Thymus (tissue), 11 donors: ENCODE results near the gene PLP2. TPM values are rescaled to one million over a fixed set of nuclear protein-coding genes. Genes with fewer than 3 reads are reported as not detected.

Experiments
- DNase-seq, 9 donors: peaks; one replicate each; pipeline ENCODE4 v3.0.0-alpha.2; 2013; ENCODE audit warnings: low spot score in 9 of 9, low read depth in 6 of 9, missing footprints in 1 of 9
- H3K27ac ChIP-seq, 2 donors: one replicate each; pipeline ENCODE4 v1.5.1; 2013; ENCODE audit warnings: control low read depth in 1 of 2, low read depth in 1 of 2, low read length in 1 of 2, mild to moderate bottlenecking in 1 of 2, moderate library complexity in 1 of 2
- H3K27me3 ChIP-seq, 2 donors: one replicate each; pipeline ENCODE4 v1.5.1; 2013; ENCODE audit warnings: low read length in 1 of 2; ENCODE audit not compliant: control insufficient read depth in 2 of 2, insufficient read depth in 1 of 2
- H3K36me3 ChIP-seq, 2 donors: one replicate each; pipeline ENCODE4 v1.5.1; 2013; ENCODE audit warnings: low read length in 1 of 2, mild to moderate bottlenecking in 1 of 2, moderate library complexity in 1 of 2; ENCODE audit not compliant: control insufficient read depth in 2 of 2, insufficient read depth in 2 of 2
- H3K4me1 ChIP-seq, 2 donors: one replicate each; pipeline ENCODE4 v1.5.1; 2013; ENCODE audit warnings: low read length in 2 of 2; ENCODE audit not compliant: control insufficient read depth in 2 of 2, insufficient read depth in 2 of 2
- H3K4me3 ChIP-seq, 2 donors: one replicate each; pipeline ENCODE4 v1.5.1; 2013; ENCODE audit warnings: low read length in 2 of 2, control low read depth in 1 of 2, mild to moderate bottlenecking in 1 of 2
- H3K9me3 ChIP-seq, 2 donors: one replicate each; pipeline ENCODE4 v1.5.1; 2013; ENCODE audit warnings: low read length in 1 of 2, mild to moderate bottlenecking in 1 of 2; ENCODE audit not compliant: control insufficient read depth in 2 of 2, insufficient read depth in 1 of 2
- WGBS: extraction: QIAGEN DNeasy Blood & Tissue Kit; methylation state at CpG from one replicate; pipeline ENCODE4 v1.1.7; 2013; 5-methylcytosine and 5-hydroxymethylcytosine counted together
- polyA plus RNA-seq: library from polyadenylated mRNA; stranded (reverse); fragments of 200-250 nt; gene quantifications from one replicate; pipeline ENCODE4 v1.2.3, GENCODE V29; 2013
- total RNA-seq: library from RNA; stranded (reverse); fragments of 120-200 nt; gene quantifications from one replicate; pipeline ENCODE4 v1.2.4, GENCODE V29; 2013
- donor health status: healthy.

The PLP2 gene
- total and polyA plus RNA-seq, 2 donors, result 36.6 to 130 TPM

DNA sequence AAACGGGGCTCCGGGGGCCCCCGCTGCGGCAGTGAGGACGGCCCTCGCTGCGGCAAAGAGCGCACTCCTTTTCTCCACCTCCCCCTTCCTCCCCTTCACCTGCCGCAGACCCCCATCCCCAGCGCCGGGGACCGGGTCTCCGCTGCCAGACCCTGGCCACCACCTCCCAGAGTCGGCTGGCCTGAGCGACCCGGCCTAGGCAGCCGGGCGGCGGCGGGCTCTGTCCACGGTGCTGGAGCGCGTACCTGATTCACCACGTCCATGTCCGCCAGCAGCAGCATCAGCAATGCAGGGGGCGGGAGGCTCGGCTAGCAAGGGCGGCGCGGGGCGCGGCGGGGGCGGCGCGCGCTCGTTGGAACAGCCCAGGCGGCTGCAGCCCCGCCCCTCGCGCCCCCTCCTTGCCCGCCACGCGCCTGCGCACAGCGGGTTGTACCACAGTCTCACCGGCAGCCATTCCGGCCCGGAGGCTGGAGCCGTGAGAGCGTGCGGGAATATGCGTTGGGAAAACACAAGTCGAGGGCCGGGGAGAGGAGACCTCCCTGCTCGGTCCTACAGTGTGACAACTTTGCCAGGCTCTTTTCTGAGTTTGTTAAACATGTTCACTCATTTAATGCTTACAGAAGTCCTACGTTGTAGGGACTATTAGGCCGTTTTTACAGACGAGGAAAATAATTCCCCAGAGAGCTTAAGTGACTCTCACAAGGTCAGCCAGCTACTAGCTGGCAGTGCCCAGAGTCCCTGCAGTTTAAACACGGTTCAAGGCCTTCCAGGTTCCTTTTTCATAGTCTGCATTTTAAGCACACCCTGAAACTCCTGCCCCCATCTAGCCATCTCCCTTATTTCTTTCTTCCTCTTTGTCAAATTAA is 28.4 kb downstream of the PLP2 start, which contains the start of gene SYP:
Gene SYP, minus strand, starts transcription at position 288 of the 866 bp plus-strand sequence. Its CDS starts 7 bp downstream, at position 281.
- Histone ChIP-seq H3K9me3 (no peaks in the 10 kb centered on the region), H3K4me1 (peaks cover 13 to 25% of the 10 kb centered on the region in 2 donors), H3K4me3 (peak within 1 kb of the TSS; percentile 55 to 57), H3K36me3 (peaks cover 3% of the 10 kb centered on the region in 2 donors), H3K27me3 (peaks cover 0 to 7% of the 10 kb centered on the region in 2 donors), H3K27ac (peak within 1 kb of the TSS; percentile 60 to 63)
- peak in 7 of 9 donors; percentile 60 to 89 (median 72) for DNase-seq
- under 1% methylated on average over 61 of the region's 61 CpGs for WGBS

DNA sequence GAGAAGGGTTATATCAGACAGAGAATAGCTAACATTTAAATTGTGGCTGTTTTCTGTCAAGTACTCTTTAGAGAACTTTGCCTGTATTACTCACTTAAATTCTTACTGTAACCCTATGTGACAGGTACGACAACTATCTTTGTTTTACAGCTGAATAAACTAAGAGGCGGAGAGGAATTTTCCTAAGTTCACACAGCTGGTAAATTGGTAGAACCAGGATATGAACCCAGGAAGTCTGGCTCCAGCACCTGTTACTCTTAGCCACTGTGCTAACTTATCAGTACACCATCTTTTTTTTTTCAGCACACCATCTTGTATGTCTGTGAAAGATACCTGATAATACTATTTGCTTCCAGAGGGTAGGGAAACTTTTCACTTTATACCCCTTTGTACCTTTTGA is 30.3 kb downstream of the PLP2 start:
- peaks cover 13 to 25% of the 10 kb centered on the region in 2 donors for H3K4me1 ChIP-seq
- no peak overlapping the region for H3K4me3 ChIP-seq
- WGBS, result 97% methylated on average over 2 of the region's 2 CpGs
- no peaks in the 10 kb centered on the region for H3K9me3 ChIP-seq
- DNase-seq, result no peak
- H3K27me3 ChIP-seq, result peaks cover 0 to 7% of the 10 kb centered on the region in 2 donors
- peaks cover 3% of the 10 kb centered on the region in 2 donors for H3K36me3 ChIP-seq
- peak overlapping the region in 1 of 2 donors; percentile 19 for H3K27ac ChIP-seq

- DNase-seq, result no peak
- WGBS, result 93% methylated on average over 3 of the region's 3 CpGs
- Histone ChIP-seq H3K27me3 (peaks cover 0 to 7% of the 10 kb centered on the region in 2 donors), H3K27ac (no peak overlapping the region), H3K4me3 (no peak overlapping the region), H3K4me1 (peaks cover 13 to 15% of the 10 kb centered on the region in 2 donors), H3K36me3 (no peaks in the 10 kb centered on the region), H3K9me3 (no peaks in the 10 kb centered on the region)
These were observed 31.8 kb downstream of the PLP2 start for GRCh38 chrX:49203536-49203935.

GRCh38 chrX:49204017-49204416 is 32.3 kb downstream of the PLP2 start:
- DNase-seq, result no peak
- H3K27me3 ChIP-seq, result peaks cover 0 to 4% of the 10 kb centered on the region in 2 donors
- no peaks in the 10 kb centered on the region for H3K36me3 ChIP-seq
- H3K27ac ChIP-seq, result no peak overlapping the region
- H3K4me1 ChIP-seq, result peaks cover 10 to 12% of the 10 kb centered on the region in 2 donors
- H3K9me3 ChIP-seq, result no peaks in the 10 kb centered on the region
- H3K4me3 ChIP-seq, result no peak overlapping the region
- 96% methylated on average over 6 of the region's 6 CpGs for WGBS

DNA sequence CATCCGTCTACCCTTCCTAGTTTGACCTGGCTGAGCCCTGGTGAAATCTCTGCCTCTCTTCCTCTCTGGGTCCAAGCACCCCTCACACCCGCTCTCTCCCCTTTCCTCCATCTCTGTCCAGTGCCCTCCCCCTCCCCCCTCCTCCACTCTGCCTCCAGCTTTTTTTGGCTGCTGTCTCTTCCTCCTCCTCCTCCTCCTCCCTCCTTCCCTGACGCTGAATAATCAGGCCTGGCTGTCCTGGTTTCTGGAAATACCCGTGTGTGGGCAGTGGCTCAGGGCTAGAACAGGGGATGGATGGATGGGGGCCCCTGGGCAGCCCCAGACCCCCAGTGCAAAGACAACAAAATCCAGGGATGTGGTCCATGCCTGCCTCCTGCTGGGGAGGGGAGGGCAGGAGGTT is 33.0 kb downstream of the PLP2 start:
- Histone ChIP-seq H3K36me3 (no peaks in the 10 kb centered on the region), H3K27ac (no peak overlapping the region), H3K27me3 (peaks cover 0 to 4% of the 10 kb centered on the region in 2 donors), H3K4me1 (peaks cover 5 to 15% of the 10 kb centered on the region in 2 donors), H3K4me3 (no peak overlapping the region), H3K9me3 (no peaks in the 10 kb centered on the region)
- 84% methylated on average over 4 of the region's 4 CpGs for WGBS
- DNase-seq, result no peak

- peaks cover 0 to 3% of the 10 kb centered on the region in 2 donors for H3K27me3 ChIP-seq
- WGBS, result 98% methylated on average over 13 of the region's 13 CpGs
- DNase-seq, result no peak
- no peaks in the 10 kb centered on the region for H3K9me3 ChIP-seq
- H3K27ac ChIP-seq, result no peak overlapping the region
- no peak overlapping the region for H3K4me3 ChIP-seq
- no peaks in the 10 kb centered on the region for H3K36me3 ChIP-seq
- H3K4me1 ChIP-seq, result peaks cover 3 to 20% of the 10 kb centered on the region in 2 donors
These were observed 33.7 kb downstream of the PLP2 start for GRCh38 chrX:49205443-49205842.

GRCh38 chrX:49206543-49206942 is 34.8 kb downstream of the PLP2 start:
- Histone ChIP-seq H3K9me3 (no peaks in the 10 kb centered on the region), H3K27ac (no peak overlapping the region), H3K27me3 (peaks cover 0 to 3% of the 10 kb centered on the region in 2 donors), H3K4me1 (peaks cover 0 to 28% of the 10 kb centered on the region in 2 donors), H3K36me3 (no peaks in the 10 kb centered on the region), H3K4me3 (no peak overlapping the region)
- 93% methylated on average over 8 of the region's 8 CpGs for WGBS
- DNase-seq, result no peak

DNA sequence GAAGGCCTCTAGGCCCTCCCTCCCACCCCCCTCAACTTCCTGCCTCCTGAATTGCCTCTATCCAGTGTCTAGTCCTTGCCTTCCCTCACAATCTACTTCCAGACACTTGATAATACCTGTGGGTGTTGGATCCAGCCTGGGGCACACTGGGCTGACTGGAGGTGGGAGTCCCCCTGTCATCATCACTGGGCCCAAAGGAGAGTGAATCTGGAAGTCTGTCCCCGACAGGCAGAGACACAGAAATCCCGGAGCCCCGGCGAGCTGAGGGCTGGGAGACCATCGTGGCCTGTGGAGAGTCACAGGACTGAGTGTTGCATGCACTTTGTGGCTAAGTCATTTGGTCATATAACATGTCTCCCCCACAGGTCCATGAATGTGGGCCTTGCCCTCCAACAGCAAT is 36.7 kb downstream of the PLP2 start:
- over 99% methylated on average over 5 of the region's 5 CpGs for WGBS
- H3K9me3 ChIP-seq, result no peaks in the 10 kb centered on the region
- no peak overlapping the region for H3K4me3 ChIP-seq
- no peaks in the 10 kb centered on the region for H3K36me3 ChIP-seq
- H3K4me1 ChIP-seq, result peaks cover 3 to 39% of the 10 kb centered on the region in 2 donors
- no peak overlapping the region for H3K27ac ChIP-seq
- DNase-seq, result no peak
- H3K27me3 ChIP-seq, result peaks cover 0 to 3% of the 10 kb centered on the region in 2 donors
